Bronchial epithelial cell (primary cell): Measurements from ENCODE around the gene PCTP. TPM values are rescaled to one million over a fixed set of nuclear protein-coding genes. Genes with fewer than 3 reads are reported as not detected.

Experiments used
- DNase-seq: peaks from one replicate; pipeline ENCODE4 v3.0.0-alpha.2; 2010; ENCODE audit warnings: low read depth
- FAIRE-seq: peaks from 2 replicates; lab custom pipeline; 2011; peaks lifted over from hg19 to GRCh38; lab: Jason Lieb, UNC
- H3K27me3 ChIP-seq: 2 replicates; pipeline ENCODE4 v1.5.1; 2011; ENCODE audit warnings: low read length; ENCODE audit not compliant: control insufficient read depth, insufficient read depth
- H3K36me3 ChIP-seq: 2 replicates; pipeline ENCODE4 v1.5.1; 2011; ENCODE audit warnings: low read length; ENCODE audit not compliant: control insufficient read depth, insufficient read depth
- H3K4me3 ChIP-seq: 2 replicates; pipeline ENCODE4 v1.5.1; 2011; ENCODE audit warnings: mild to moderate bottlenecking, low read depth, low read length, control low read depth
- total RNA-seq: library from RNA; depleted of rRNA; stranded (reverse); fragments of >200 nt; gene quantifications from 2 replicates; pipeline ENCODE4 v1.2.1, GENCODE V29; 2014
- TF ChIP-seq, protein P1 (sequence below): IDR thresholded peaks from 2 replicates; pipeline ENCODE4 v1.5.1; 2011; ENCODE audit warnings: mild to moderate bottlenecking, moderate library complexity, low read length, control low read depth, inconsistent platforms; ENCODE audit not compliant: insufficient read depth, severe bottlenecking

PCTP gene
- total RNA-seq, 1 donor from 2014 or later = 8.4 TPM

DNA sequence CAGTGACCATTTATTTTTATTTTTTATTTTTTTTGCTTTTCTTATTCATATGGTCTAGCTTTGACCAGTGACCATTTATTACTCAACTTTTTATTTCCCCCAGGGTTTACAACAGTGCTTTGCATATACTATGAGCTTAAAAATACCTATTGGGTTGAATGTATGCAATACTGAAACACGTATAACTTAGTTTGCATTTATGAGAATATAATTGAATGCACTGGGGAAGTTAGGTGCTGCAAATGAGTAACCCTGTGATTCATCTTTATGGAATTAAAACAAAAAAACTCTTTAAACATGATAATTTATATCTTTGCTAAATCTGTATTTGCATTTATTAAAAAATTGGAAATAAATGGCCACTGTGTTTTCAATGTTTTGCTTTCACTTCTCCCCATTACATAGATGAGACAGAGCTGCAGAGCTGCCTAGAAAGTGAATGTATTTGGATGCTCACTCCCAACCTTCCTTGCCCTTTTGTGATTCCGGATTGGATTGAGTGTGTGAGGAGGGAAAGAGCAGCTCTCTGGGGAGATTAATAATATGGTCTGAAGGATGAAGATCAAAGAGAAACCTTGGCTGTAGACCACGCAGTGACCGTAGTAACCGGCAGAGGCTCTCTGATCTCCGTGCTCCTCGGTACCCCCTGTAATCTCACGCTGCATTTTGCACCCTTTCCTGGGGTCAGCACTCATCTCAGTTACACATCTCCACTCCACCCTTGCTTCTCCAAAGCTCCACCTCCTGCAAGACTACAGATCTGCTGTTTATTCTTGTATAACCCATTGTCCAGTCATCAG is 42.5 kb upstream of the PCTP start:
- H3K27me3 ChIP-seq = no peaks in the 10 kb centered on the region
- TF ChIP-seq, protein P1, sequence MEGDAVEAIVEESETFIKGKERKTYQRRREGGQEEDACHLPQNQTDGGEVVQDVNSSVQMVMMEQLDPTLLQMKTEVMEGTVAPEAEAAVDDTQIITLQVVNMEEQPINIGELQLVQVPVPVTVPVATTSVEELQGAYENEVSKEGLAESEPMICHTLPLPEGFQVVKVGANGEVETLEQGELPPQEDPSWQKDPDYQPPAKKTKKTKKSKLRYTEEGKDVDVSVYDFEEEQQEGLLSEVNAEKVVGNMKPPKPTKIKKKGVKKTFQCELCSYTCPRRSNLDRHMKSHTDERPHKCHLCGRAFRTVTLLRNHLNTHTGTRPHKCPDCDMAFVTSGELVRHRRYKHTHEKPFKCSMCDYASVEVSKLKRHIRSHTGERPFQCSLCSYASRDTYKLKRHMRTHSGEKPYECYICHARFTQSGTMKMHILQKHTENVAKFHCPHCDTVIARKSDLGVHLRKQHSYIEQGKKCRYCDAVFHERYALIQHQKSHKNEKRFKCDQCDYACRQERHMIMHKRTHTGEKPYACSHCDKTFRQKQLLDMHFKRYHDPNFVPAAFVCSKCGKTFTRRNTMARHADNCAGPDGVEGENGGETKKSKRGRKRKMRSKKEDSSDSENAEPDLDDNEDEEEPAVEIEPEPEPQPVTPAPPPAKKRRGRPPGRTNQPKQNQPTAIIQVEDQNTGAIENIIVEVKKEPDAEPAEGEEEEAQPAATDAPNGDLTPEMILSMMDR = no peak
- peak; percentile 27 for DNase-seq
- H3K4me3 ChIP-seq = no peak overlapping the region
- no peaks in the 10 kb centered on the region for H3K36me3 ChIP-seq
- FAIRE-seq = no peak

- TF ChIP-seq, protein P1 = no peak
- no peaks in the 10 kb centered on the region for H3K27me3 ChIP-seq
- no peak overlapping the region for H3K4me3 ChIP-seq
- no peak for DNase-seq
- no peak for FAIRE-seq
- H3K36me3 ChIP-seq = no peaks in the 10 kb centered on the region
Observed at GRCh38 chr17:55709440-55709839, 41.4 kb upstream of the PCTP start.

- no peak for FAIRE-seq
- Histone ChIP-seq H3K27me3 (no peaks in the 10 kb centered on the region), H3K36me3 (no peaks in the 10 kb centered on the region), H3K4me3 (no peak overlapping the region)
- no peak for DNase-seq
- TF ChIP-seq, protein P1 = no peak
Observed at GRCh38 chr17:55709984-55710383, 40.9 kb upstream of the PCTP start.

DNA sequence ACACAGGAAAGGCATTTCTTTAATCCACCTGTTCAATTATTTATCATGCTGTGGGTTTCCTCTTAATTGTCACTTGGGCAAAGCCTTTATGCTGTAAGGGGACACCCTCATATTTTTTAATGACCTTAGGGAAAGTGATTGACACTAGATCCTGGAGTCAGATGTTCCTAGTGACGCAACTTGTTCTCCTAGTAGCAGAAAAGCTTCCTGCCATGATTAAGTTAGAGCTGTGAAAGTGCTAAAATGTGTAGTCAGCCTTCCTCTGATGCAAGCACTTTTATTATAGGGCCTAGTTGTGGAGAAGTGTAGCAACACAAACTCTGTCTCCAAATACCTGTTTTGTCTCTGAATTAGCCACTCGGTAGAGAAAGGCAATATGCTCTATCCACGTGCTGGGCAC is 40.4 kb upstream of the PCTP start:
- Histone ChIP-seq H3K4me3 (no peak overlapping the region), H3K27me3 (no peaks in the 10 kb centered on the region), H3K36me3 (no peaks in the 10 kb centered on the region)
- no peak for FAIRE-seq
- TF ChIP-seq, protein P1 = no peak
- peak; percentile 49 for DNase-seq

GRCh38 chr17:55710829-55711496 is 39.9 kb upstream of the PCTP start:
- Histone ChIP-seq H3K4me3 (no peak overlapping the region), H3K36me3 (no peaks in the 10 kb centered on the region), H3K27me3 (no peaks in the 10 kb centered on the region)
- DNase-seq (no peak), FAIRE-seq (no peak)
- TF ChIP-seq, protein P1 = no peak
